Prostate gland (tissue), 2 donors: ENCODE results near the gene TMEM248. TPM values are rescaled to one million over a fixed set of nuclear protein-coding genes. Genes with fewer than 3 reads are reported as not detected.

ENCODE experiments used
- DNase-seq: peaks from one replicate; pipeline ENCODE4 v3.0.0-alpha.2; 2019; ENCODE audit warnings: low spot score
- H3K27ac ChIP-seq, 2 donors: fragments of 200-600 bp; sonication (generic); 2 replicates each; pipeline ENCODE4 v1.5.1; 2017 to 2019
- H3K27me3 ChIP-seq: fragments of 200-600 bp; sonication (generic); replicated peaks from 2 replicates; pipeline ENCODE4 v1.5.1; 2019; ENCODE audit not compliant: insufficient read depth
- H3K36me3 ChIP-seq, 2 donors: fragments of 200-600 bp; sonication (generic); 1 replicate in 1 of 2; 2 replicates in 1 of 2; pipeline versions ENCODE4 v1.5.1 to v1.8.1; 2017 to 2019
- H3K4me1 ChIP-seq: fragments of 200-600 bp; sonication (generic); replicated peaks from 2 replicates; pipeline ENCODE4 v1.5.1; 2019
- H3K4me3 ChIP-seq, 2 donors: fragments of 200-600 bp; sonication (generic); 2 replicates each; pipeline ENCODE4 v1.5.1; 2017 to 2019
- H3K9me3 ChIP-seq: fragments of 200-600 bp; sonication (generic); 2 replicates; pipeline ENCODE4 v1.5.1; 2017
- POLR2A ChIP-seq: fragments of 450-650 bp; IDR thresholded peaks from one replicate; pipeline ENCODE4 v1.6.1; 2016; ENCODE audit warnings: antibody characterized with exemption, mild to moderate bottlenecking
- POLR2AphosphoS5 ChIP-seq: sonication (generic); formaldehyde crosslinking; IDR thresholded peaks from one replicate; pipeline ENCODE4 v1.6.1; 2017; ENCODE audit warnings: antibody characterized with exemption
- WGBS: methylation state at CpG from one replicate; pipeline ENCODE4 v1.1.5; 2018; 5-methylcytosine and 5-hydroxymethylcytosine counted together
- intact Hi-C: fragments of 100-400 bp; cut with DNase I; formaldehyde crosslinking; loops from one replicate; pipeline ENCODE4 v1.14.2; 2022
- total RNA-seq, 2 donors: library from RNA; depleted of rRNA; stranded (reverse); fragments of >200 nt; gene quantifications; one replicate each; pipeline ENCODE4 v1.1.0, GENCODE V29; 2016
- TF ChIP-seq, protein P1 (sequence below), 4 experiments: fragments of 200-600 bp in 2 of 4; fragments of 450-650 bp in 2 of 4; sonication (generic) in 2 of 4; IDR thresholded peaks; 1 replicate in 3 of 4; 2 replicates in 1 of 4; pipeline ENCODE4 v1.5.1; 2016 to 2019; ENCODE audit warnings: antibody characterized with exemption in 4 of 4, mild to moderate bottlenecking in 2 of 4, moderate library complexity in 2 of 4

TMEM248 gene
- total RNA-seq, 2 donors from 2014 or later = 125 to 175 TPM

DNA sequence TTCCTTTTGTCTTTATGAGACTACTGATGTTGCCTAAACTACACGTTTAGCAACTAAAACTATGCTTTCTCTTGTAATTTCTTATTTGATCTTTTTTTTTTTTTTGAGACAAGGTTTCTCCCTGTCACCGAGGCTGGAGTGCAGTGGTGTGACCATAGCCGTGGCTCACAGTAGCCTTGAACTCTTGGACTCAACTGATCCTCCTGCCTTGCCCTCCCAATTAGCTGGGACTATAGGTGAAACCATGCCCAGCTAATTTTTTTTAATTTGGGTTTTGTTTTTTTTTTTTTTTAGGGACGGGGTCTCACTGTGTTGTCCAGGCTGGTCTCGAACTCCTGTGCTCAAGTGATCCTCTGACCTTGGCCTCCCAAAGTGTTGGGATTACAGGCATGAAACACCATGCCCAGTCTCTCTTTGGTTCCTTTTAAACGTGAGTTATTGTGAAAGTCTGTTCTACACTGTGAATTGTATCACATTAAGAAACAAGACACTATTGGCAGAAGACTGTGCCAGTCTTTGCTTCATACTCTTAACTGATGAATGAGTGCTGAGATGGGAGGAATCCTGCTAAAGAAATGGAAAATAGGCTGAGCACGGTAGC lies 6.4 kb downstream of the TMEM248 start:
- H3K4me1 ChIP-seq = peaks cover 10% of the 10 kb centered on the region

DNA sequence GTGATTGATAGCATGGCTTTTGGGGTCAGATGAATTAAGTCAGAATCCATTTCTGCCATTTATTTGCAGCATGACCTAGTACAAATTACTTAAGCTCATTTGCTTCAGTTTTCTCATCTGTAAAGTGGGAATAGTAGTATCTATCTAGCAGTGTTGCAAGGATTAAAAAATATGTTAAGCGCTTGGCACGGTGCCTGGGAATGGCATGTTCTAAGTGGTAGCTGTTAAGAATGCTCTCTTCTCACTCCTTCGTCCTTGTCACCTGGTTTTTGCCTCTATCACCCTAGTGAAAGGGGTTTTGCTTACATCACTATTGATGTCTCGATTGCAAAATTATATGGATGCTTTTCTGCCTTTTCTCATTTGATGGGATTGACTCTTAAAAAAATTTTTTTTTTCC lies 7.4 kb downstream of the TMEM248 start:
- H3K27me3 ChIP-seq = no peaks in the 10 kb centered on the region
- H3K9me3 ChIP-seq = no peaks in the 10 kb centered on the region
- intact Hi-C loops = no loop called here
- no peak for DNase-seq
- H3K36me3 ChIP-seq = no peaks in the 10 kb centered on the region
- peaks cover 1% of the 10 kb centered on the region for H3K4me1 ChIP-seq
- H3K4me3 ChIP-seq = no peak overlapping the region
- TF ChIP-seq POLR2A = no peak
- TF ChIP-seq, protein P1, sequence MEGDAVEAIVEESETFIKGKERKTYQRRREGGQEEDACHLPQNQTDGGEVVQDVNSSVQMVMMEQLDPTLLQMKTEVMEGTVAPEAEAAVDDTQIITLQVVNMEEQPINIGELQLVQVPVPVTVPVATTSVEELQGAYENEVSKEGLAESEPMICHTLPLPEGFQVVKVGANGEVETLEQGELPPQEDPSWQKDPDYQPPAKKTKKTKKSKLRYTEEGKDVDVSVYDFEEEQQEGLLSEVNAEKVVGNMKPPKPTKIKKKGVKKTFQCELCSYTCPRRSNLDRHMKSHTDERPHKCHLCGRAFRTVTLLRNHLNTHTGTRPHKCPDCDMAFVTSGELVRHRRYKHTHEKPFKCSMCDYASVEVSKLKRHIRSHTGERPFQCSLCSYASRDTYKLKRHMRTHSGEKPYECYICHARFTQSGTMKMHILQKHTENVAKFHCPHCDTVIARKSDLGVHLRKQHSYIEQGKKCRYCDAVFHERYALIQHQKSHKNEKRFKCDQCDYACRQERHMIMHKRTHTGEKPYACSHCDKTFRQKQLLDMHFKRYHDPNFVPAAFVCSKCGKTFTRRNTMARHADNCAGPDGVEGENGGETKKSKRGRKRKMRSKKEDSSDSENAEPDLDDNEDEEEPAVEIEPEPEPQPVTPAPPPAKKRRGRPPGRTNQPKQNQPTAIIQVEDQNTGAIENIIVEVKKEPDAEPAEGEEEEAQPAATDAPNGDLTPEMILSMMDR (IDR thresholded peaks at IDR 0.05) = no peak
- no peak for TF ChIP-seq POLR2AphosphoS5
- H3K27ac ChIP-seq = no peak overlapping the region
- WGBS = 83% methylated on average over 4 of the region's 4 CpGs

More for the DNA sequence above, 6.4 kb downstream of the TMEM248 start:
- Histone ChIP-seq H3K27me3 (no peaks in the 10 kb centered on the region), H3K36me3 (no peaks in the 10 kb centered on the region), H3K4me3 (no peak overlapping the region), H3K27ac (no peak overlapping the region), H3K9me3 (no peaks in the 10 kb centered on the region)
- intact Hi-C loops = no loop called here
- DNase-seq = no peak
- no peak for TF ChIP-seq POLR2A
- no peak for TF ChIP-seq POLR2AphosphoS5
- TF ChIP-seq, protein P1 (IDR thresholded peaks at IDR 0.05) = no peak
- WGBS = 64% methylated on average over 7 of the region's 7 CpGs

DNA sequence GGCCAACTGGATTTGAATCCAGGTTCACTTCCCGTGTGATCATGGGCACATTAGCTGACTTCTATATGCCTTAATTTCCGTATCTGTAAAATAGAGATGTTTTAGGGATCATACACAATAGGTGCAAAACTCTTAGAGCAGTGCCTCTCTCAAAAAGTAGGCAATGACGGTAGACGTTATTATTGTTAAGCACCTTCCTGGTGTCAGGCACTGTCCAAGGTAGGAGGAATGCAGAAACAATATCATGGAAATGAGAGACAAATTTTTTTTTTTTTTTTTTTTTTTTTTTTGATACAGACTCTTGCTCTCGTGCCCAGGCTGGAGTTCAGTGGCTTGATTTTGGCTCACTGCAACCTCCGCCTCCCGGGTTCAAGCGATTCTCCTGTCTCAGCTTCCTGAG lies 8.1 kb downstream of the TMEM248 start:
- no peak for TF ChIP-seq POLR2A
- TF ChIP-seq, protein P1 (IDR thresholded peaks at IDR 0.05) = no peak
- TF ChIP-seq POLR2AphosphoS5 = no peak
- H3K4me3 ChIP-seq = no peak overlapping the region
- H3K27me3 ChIP-seq = no peaks in the 10 kb centered on the region
- DNase-seq = no peak
- H3K27ac ChIP-seq = no peak overlapping the region
- H3K4me1 ChIP-seq = no peaks in the 10 kb centered on the region
- intact Hi-C loops = no loop called here
- no peaks in the 10 kb centered on the region for H3K9me3 ChIP-seq
- no peaks in the 10 kb centered on the region for H3K36me3 ChIP-seq
- WGBS = 86% methylated on average over 8 of the region's 8 CpGs

DNA sequence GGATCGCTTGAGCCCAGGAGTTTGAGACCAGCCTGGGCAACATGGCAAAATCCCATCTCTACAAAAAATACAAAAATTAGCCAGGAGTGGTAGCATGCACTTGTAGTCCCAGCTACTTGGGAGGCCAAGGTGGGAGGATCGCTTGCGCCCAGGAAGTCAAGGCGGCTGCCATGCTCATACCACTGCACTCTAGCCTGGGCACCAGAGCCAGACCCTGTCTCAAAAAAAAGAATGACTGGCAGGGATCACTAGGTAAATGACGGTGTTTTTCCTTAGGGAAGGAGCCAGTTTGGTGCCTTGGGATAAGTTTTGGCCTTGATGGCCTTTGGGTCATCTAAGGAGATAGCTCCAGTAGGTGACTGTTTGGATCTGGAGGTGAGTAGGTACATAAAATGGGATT lies 8.9 kb downstream of the TMEM248 start:
- no peak for DNase-seq
- Histone ChIP-seq H3K4me3 (no peak overlapping the region), H3K9me3 (no peaks in the 10 kb centered on the region), H3K36me3 (no peaks in the 10 kb centered on the region), H3K4me1 (no peaks in the 10 kb centered on the region), H3K27me3 (no peaks in the 10 kb centered on the region), H3K27ac (no peak overlapping the region)
- intact Hi-C loops = no loop called here
- WGBS = 97% methylated on average over 5 of the region's 5 CpGs
- TF ChIP-seq, protein P1 (IDR thresholded peaks at IDR 0.05) = no peak
- no peak for TF ChIP-seq POLR2A
- no peak for TF ChIP-seq POLR2AphosphoS5

DNA sequence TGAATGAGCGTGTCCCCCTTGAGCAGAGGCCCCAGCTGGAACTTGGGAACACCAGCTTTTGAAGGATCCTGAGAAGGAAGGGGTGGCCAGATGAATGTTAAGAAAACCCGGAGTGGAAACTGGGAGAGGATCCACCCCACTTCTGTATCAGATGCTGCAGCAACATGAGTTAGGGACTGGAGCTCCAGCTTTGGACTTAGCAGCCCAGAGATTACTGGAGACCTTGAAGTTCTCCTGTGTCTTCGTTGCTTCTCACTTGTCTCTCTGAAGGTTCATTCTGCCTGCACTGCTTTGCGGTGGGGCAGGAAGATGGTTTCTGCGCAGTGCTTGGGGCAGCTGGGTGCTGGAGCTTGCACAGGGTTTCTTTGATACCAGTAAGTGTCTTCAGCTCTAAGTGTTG lies 9.3 kb downstream of the TMEM248 start:
- Histone ChIP-seq H3K9me3 (no peaks in the 10 kb centered on the region), H3K27me3 (no peaks in the 10 kb centered on the region), H3K4me1 (no peaks in the 10 kb centered on the region), H3K27ac (no peak overlapping the region), H3K4me3 (no peak overlapping the region), H3K36me3 (no peaks in the 10 kb centered on the region)
- intact Hi-C loops = no loop called here
- WGBS = 70% methylated on average over 5 of the region's 5 CpGs
- no peak for TF ChIP-seq POLR2A
- no peak for TF ChIP-seq POLR2AphosphoS5
- TF ChIP-seq, protein P1 (IDR thresholded peaks at IDR 0.05) = no peak
- DNase-seq = no peak
